CD4-positive, alpha-beta T cell (primary cell): ENCODE measurements around the gene MED25. TPM values are rescaled to one million over a fixed set of nuclear protein-coding genes. Genes with fewer than 3 reads are reported as not detected.

Experiments used
- ATAC-seq: fragments of 200-7000 bp; cut with Tn5 transposase; one replicate; pipeline ENCODE4 v1.10.0; 2022; ENCODE audit warnings: mild to moderate bottlenecking; ENCODE audit not compliant: poor library complexity
- CTCF ChIA-PET: fragments of 350-600 bp; sonication (Branson Sonifier 250); formaldehyde crosslinking; loops from one replicate; lab custom pipeline; 2021; ENCODE audit warnings: antibody characterized with exemption, inconsistent platforms; lab: Charles Lee
- POLR2A ChIA-PET: fragments of 350-600 bp; sonication (Branson Sonifier 250); formaldehyde crosslinking; loops from one replicate; lab custom pipeline; 2021; ENCODE audit warnings: antibody characterized with exemption, inconsistent platforms; lab: Charles Lee
- DNase-seq, 14 experiments: peaks; one replicate each; pipeline ENCODE4 v3.0.0-alpha.2; 2013 to 2020; ENCODE audit warnings: mixed read lengths in 2 of 14
- H3K27ac ChIP-seq, 2 donors: one replicate each; pipeline versions ENCODE4 v1.5.1 to v1.7.0; 2013; ENCODE audit warnings: low read length in 2 of 2, low read depth in 1 of 2, mild to moderate bottlenecking in 1 of 2
- H3K27me3 ChIP-seq, 2 experiments: 1 replicate in 1 of 2; 2 replicates in 1 of 2; pipeline versions ENCODE4 v1.6.1 to v1.7.0; 2013; ENCODE audit warnings: low read length in 2 of 2, control low read depth in 1 of 2, mild to moderate bottlenecking in 1 of 2, moderate library complexity in 1 of 2; ENCODE audit not compliant: insufficient read depth in 2 of 2, control insufficient read depth in 1 of 2
- H3K36me3 ChIP-seq: one replicate; pipeline ENCODE4 v1.6.1; 2013; ENCODE audit warnings: low read length, control low read depth; ENCODE audit not compliant: insufficient read depth
- H3K4me1 ChIP-seq: one replicate; pipeline ENCODE4 v1.6.1; 2013; ENCODE audit warnings: low read length, control low read depth; ENCODE audit not compliant: insufficient read depth
- H3K4me3 ChIP-seq: one replicate; pipeline ENCODE4 v1.5.1; 2013; ENCODE audit warnings: mild to moderate bottlenecking, low read length, moderate library complexity
- H3K9me3 ChIP-seq, 2 experiments: 1 replicate in 1 of 2; 2 replicates in 1 of 2; pipeline versions ENCODE4 v1.6.1 to v1.7.0; 2013; ENCODE audit warnings: low read length in 2 of 2, mild to moderate bottlenecking in 2 of 2, control low read depth in 1 of 2, moderate library complexity in 1 of 2; ENCODE audit not compliant: control insufficient read depth in 1 of 2, insufficient read depth in 1 of 2
- H3K27ac Mint-ChIP-seq: one replicate; pipeline ENCODE4 v1.8.0; 2020; ENCODE audit warnings: mixed read lengths
- H3K27me3 Mint-ChIP-seq: one replicate; pipeline ENCODE4 v1.8.0; 2021; ENCODE audit warnings: mixed read lengths
- H3K36me3 Mint-ChIP-seq: one replicate; pipeline ENCODE4 v1.8.0; 2021; ENCODE audit warnings: low read depth, mixed read lengths
- H3K4me1 Mint-ChIP-seq: one replicate; pipeline ENCODE4 v1.8.0; 2021; ENCODE audit warnings: low read depth, mixed read lengths
- H3K4me3 Mint-ChIP-seq: one replicate; pipeline ENCODE4 v1.8.0; 2020; ENCODE audit warnings: mild to moderate bottlenecking, mixed read lengths
- H3K9me3 Mint-ChIP-seq: one replicate; pipeline ENCODE4 v1.8.0; 2020; ENCODE audit warnings: mixed read lengths
- CTCF ChIP-seq: fragments of 200-600 bp; IDR thresholded peaks from one replicate; pipeline ENCODE4 v1.8.0; 2022; ENCODE audit warnings: antibody characterized with exemption, mild to moderate bottlenecking
- intact Hi-C, 2 experiments: fragments of 100-400 bp; cut with DNase I in 1 of 2; cut with micrococcal nuclease in 1 of 2; formaldehyde crosslinking; loops; one replicate each; pipeline versions ENCODE4 v1.15.1 to v1.9.0; 2023 to 2025; cut with DNase I, micrococcal nuclease
- total RNA-seq, 174 experiments: library from RNA in 2 of 174; stranded (reverse) in 2 of 174; gene quantifications; one replicate each; pipeline ENCODE4 v1.2.3 and lab custom pipeline; 2021 to 2026

The MED25 gene
- total RNA-seq, 2 experiments from 2014 or later, result 67.2 to 67.8 TPM

DNA sequence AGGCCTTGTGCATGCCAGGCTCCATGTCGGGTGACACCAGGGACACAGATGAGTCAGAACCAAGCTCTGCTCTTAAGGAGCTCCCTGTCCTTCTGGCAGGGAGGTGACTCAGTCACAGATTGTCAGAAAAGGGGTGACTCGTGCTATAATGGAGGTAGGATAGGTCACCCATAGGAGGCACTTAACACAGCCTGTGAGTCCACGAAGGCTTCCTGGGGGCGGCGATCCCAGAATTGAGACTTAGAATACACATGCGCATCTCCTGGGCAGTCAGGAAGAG, 24.6 kb upstream of the MED25 start:
- CTCF ChIA-PET, result interaction anchor here (0.7 kb wide), 1 partner anchor 37 kb away, joined by 3 read pairs; no protein-coding TSS in a partner anchor
- H3K27ac Mint-ChIP-seq, result no peak overlapping the region

GRCh38 chr19:49795615-49796014, 22.5 kb upstream of the MED25 start:
- Histone ChIP-seq H3K36me3 (peaks cover 73% of the 10 kb centered on the region), H3K4me1 (no peaks in the 10 kb centered on the region), H3K4me3 (no peak overlapping the region), H3K9me3 (no peaks in the 10 kb centered on the region), H3K27ac (no peak overlapping the region), H3K27me3 (no peaks in the 10 kb centered on the region)
- DNase-seq (no peak), ATAC-seq (no peak)
- H3K36me3 Mint-ChIP-seq, result peaks cover 75% of the 10 kb centered on the region
- no peak for TF ChIP-seq CTCF
- intact Hi-C loops, result no loop called here
- H3K27me3 Mint-ChIP-seq, result no peaks in the 10 kb centered on the region
- no peaks in the 10 kb centered on the region for H3K4me1 Mint-ChIP-seq
- ChIA-PET CTCF (no interaction called here), POLR2A (no interaction called here)
- no peaks in the 10 kb centered on the region for H3K9me3 Mint-ChIP-seq
- H3K4me3 Mint-ChIP-seq, result no peak overlapping the region
- H3K27ac Mint-ChIP-seq, result no peak overlapping the region

More for the DNA sequence above, 24.6 kb upstream of the MED25 start:
- TF ChIP-seq CTCF, result no peak
- peaks cover 74% of the 10 kb centered on the region for H3K36me3 Mint-ChIP-seq
- Histone ChIP-seq H3K27me3 (no peaks in the 10 kb centered on the region), H3K4me3 (no peak overlapping the region), H3K27ac (no peak overlapping the region), H3K4me1 (no peaks in the 10 kb centered on the region), H3K9me3 (no peaks in the 10 kb centered on the region), H3K36me3 (peaks cover 64% of the 10 kb centered on the region)
- ATAC-seq, result no peak
- H3K4me1 Mint-ChIP-seq, result no peaks in the 10 kb centered on the region
- DNase-seq, result no peak
- no peak overlapping the region for H3K4me3 Mint-ChIP-seq
- POLR2A ChIA-PET, result no interaction called here
- no peaks in the 10 kb centered on the region for H3K27me3 Mint-ChIP-seq
- intact Hi-C loops, result no loop called here
- no peaks in the 10 kb centered on the region for H3K9me3 Mint-ChIP-seq

DNA sequence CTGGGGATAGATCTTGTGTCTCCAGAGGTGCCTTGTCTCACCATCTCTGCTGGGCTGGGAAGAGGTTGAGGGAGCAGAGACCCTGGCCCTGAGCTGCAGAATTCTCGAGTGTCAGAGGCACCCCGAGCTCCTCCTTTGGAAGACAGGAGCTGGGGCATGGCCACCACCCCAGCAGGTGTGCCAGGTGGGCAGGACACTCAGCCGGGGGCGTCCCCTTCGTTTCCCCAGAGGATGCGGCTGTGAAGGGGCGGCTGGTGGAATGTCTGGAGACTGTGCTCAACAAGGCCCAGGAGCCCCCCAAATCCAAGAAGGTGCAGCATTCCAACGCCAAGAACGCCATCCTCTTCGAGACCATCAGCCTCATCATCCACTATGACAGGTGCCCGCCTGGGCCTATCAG, 19.5 kb upstream of the MED25 start:
- Mint-ChIP-seq H3K4me3 (no peak overlapping the region), H3K9me3 (no peaks in the 10 kb centered on the region), H3K27ac (no peak overlapping the region), H3K4me1 (no peaks in the 10 kb centered on the region), H3K27me3 (no peaks in the 10 kb centered on the region), H3K36me3 (peaks cover 76% of the 10 kb centered on the region)
- POLR2A ChIA-PET, result no interaction called here
- Histone ChIP-seq H3K27ac (no peak overlapping the region), H3K4me3 (no peak overlapping the region), H3K9me3 (no peaks in the 10 kb centered on the region), H3K27me3 (no peaks in the 10 kb centered on the region), H3K36me3 (peaks cover 72% of the 10 kb centered on the region), H3K4me1 (no peaks in the 10 kb centered on the region)
- intact Hi-C loops, result no loop called here
- no peak for DNase-seq
- CTCF ChIA-PET, result no interaction called here
- no peak for ATAC-seq
- TF ChIP-seq CTCF, result no peak
